A673 (cell line): Measurements from ENCODE around the gene KRT71. TPM values are rescaled to one million over a fixed set of nuclear protein-coding genes. Genes with fewer than 3 reads are reported as not detected.
"Not testable (repeated sequence)": the region's sequence is repeated elsewhere in the genome, so short reads cannot be mapped to it uniquely, and the experiment has no call there.

Source experiments
- BruUV-seq: library from RNA; stranded (reverse); fragments of 400-500 nt; replicated peaks from 2 replicates; lab custom pipeline; 2021; lab: Mats Ljungman, UMichigan
- CTCF ChIA-PET: fragments of 300-600 bp; sonication (Branson Sonifier 250); formaldehyde crosslinking; loops from one replicate; lab custom pipeline; 2022; ENCODE audit warnings: antibody characterized with exemption; lab: Charles Lee
- POLR2A ChIA-PET: fragments of 300-600 bp; sonication (Branson Sonifier 250); formaldehyde crosslinking; loops from one replicate; lab custom pipeline; 2022; ENCODE audit warnings: antibody characterized with exemption; ENCODE audit not compliant: low non-redundant PET; lab: Charles Lee
- DNase-seq: peaks from one replicate; pipeline ENCODE4 v3.0.0-alpha.2; 2015; ENCODE audit warnings: low spot score
- H3K27ac ChIP-seq: fragments of 200-600 bp; sonication (generic); 2 replicates; pipeline ENCODE4 v1.5.1; 2016; ENCODE audit warnings: mixed run types, low read depth, mild to moderate bottlenecking, mixed read lengths, antibody characterized with exemption, low read length; ENCODE audit not compliant: poor library complexity, severe bottlenecking
- H3K27me3 ChIP-seq: fragments of 200-600 bp; sonication (generic); replicated peaks from 2 replicates; pipeline ENCODE4 v1.6.1; 2017; ENCODE audit warnings: mixed run types, low read depth, mild to moderate bottlenecking, mixed read lengths, antibody characterized with exemption, low read length; ENCODE audit not compliant: insufficient read depth, poor library complexity
- H3K36me3 ChIP-seq: fragments of 200-600 bp; sonication (generic); 2 replicates; pipeline ENCODE4 v1.6.1; 2016; ENCODE audit warnings: mixed run types, mild to moderate bottlenecking, mixed read lengths, antibody characterized with exemption, low read length; ENCODE audit not compliant: insufficient read depth, poor library complexity, severe bottlenecking
- H3K4me1 ChIP-seq: fragments of 200-600 bp; sonication (generic); 2 replicates; pipeline ENCODE4 v1.6.1; 2017; ENCODE audit warnings: mixed run types, mild to moderate bottlenecking, mixed read lengths, antibody characterized with exemption, low read length; ENCODE audit not compliant: insufficient read depth, poor library complexity, severe bottlenecking
- H3K4me3 ChIP-seq: fragments of 200-600 bp; sonication (generic); 2 replicates; pipeline ENCODE4 v1.5.1; 2016; ENCODE audit warnings: low read depth, mixed run types, mild to moderate bottlenecking, mixed read lengths, low read length; ENCODE audit not compliant: poor library complexity, severe bottlenecking
- H3K9me3 ChIP-seq: fragments of 200-600 bp; sonication (generic); 2 replicates; pipeline ENCODE4 v1.6.1; 2016; ENCODE audit warnings: mixed run types, low read depth, mild to moderate bottlenecking, mixed read lengths, antibody characterized with exemption, low read length; ENCODE audit not compliant: poor library complexity, severe bottlenecking
- EZH2 ChIP-seq: fragments of 200-600 bp; sonication (generic); IDR thresholded peaks from 2 replicates; pipeline ENCODE4 v1.6.1; 2017; ENCODE audit warnings: borderline replicate concordance, low read depth, mild to moderate bottlenecking, mixed read lengths, antibody characterized with exemption, low read length; ENCODE audit not compliant: poor library complexity, severe bottlenecking
- intact Hi-C: fragments of 100-400 bp; cut with micrococcal nuclease; formaldehyde crosslinking; loops from one replicate; pipeline ENCODE4 v1.10.0; 2022; ENCODE audit not compliant: unreplicated experiment
- total RNA-seq: library from RNA; stranded (reverse); gene quantifications from 2 replicates; pipeline ENCODE4 v1.2.3, GENCODE V29; 2021
- TF ChIP-seq, protein P1 (sequence below): fragments of 300-800, 200-600 bp; sonication (generic); conservative IDR thresholded peaks from 2 replicates; pipeline ENCODE4 v1.5.1; 2017; ENCODE audit warnings: low read depth, mild to moderate bottlenecking, antibody characterized with exemption, low read length, moderate library complexity, mixed read lengths

The KRT71 gene
- total RNA-seq, 1 experiment from 2014 or later, result not detected

DNA sequence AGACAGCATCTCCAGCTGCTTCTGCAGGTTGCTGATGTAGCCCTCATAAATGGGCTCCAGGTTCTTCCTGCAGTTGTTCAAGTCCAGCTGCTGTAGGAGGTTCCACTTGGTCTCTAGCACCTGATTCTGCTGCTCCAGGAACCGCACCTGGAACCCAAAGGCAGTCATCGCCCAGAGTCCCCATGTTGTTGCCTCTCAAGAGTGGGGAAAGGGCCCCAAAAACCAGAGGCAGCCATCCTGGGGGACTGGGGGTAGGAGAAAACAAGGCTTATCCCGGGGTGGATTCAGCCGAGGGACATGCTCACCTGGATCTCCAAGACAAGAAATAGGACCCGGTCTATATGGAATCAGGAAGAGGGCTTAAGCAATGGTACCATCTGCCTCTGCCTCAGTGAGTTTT lies 46.0 kb upstream of the KRT71 start:
- ChIA-PET CTCF (no interaction called here), POLR2A (no interaction called here)
- Histone ChIP-seq H3K9me3 (no peaks in the 10 kb centered on the region), H3K27me3 (peaks cover 36% of the 10 kb centered on the region), H3K4me3 (no peak overlapping the region), H3K36me3 (no peaks in the 10 kb centered on the region), H3K27ac (no peak overlapping the region), H3K4me1 (no peaks in the 10 kb centered on the region)
- no peak for TF ChIP-seq EZH2
- TF ChIP-seq, protein P1, sequence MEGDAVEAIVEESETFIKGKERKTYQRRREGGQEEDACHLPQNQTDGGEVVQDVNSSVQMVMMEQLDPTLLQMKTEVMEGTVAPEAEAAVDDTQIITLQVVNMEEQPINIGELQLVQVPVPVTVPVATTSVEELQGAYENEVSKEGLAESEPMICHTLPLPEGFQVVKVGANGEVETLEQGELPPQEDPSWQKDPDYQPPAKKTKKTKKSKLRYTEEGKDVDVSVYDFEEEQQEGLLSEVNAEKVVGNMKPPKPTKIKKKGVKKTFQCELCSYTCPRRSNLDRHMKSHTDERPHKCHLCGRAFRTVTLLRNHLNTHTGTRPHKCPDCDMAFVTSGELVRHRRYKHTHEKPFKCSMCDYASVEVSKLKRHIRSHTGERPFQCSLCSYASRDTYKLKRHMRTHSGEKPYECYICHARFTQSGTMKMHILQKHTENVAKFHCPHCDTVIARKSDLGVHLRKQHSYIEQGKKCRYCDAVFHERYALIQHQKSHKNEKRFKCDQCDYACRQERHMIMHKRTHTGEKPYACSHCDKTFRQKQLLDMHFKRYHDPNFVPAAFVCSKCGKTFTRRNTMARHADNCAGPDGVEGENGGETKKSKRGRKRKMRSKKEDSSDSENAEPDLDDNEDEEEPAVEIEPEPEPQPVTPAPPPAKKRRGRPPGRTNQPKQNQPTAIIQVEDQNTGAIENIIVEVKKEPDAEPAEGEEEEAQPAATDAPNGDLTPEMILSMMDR, result no peak
- intact Hi-C loops, result no loop called here
- no TSS peak for BruUV-seq
- no peak for DNase-seq

DNA sequence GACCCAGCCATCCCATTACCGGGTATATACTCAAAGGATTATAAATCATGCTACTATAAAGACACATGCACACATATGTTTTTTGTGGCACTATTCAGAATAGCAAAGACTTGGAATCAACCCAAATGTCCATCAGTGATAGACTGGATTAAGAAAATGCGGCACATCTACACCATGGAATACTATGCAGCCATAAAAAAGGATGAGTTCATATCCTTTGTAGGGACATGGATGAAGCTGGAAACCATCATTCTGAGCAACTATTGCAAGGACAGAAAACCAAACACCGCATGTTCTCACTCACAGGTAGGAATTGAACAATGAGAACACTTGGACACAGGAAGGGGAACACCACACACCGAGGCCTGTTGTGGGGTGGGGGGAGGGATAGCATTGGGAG lies 41.3 kb upstream of the KRT71 start:
- CTCF ChIA-PET, H3K4me3 ChIP-seq, H3K27me3 ChIP-seq, BruUV-seq, H3K9me3 ChIP-seq, H3K36me3 ChIP-seq, DNase-seq, H3K27ac ChIP-seq, intact Hi-C loops, POLR2A ChIA-PET, H3K4me1 ChIP-seq: not testable (repeated sequence)

DNA sequence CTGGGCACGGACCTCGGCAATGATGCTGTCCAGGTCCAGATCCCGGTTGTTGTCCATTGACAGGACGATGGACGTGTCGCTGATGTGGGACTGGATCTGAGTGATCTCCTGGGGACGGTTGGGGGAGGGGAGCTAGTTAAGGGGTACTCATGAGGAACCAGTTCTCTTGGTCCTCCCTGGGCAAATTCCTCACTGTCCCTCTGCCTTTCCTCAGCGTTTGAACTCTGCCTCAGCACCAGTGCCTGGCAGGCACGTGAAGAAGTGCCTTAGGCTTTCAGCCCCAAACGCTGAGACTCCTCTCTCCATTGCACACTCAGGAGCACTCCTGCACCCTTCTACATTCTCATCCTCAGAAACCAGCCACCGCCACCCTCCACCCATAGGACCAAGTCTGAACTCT lies 38.6 kb upstream of the KRT71 start:
- TF ChIP-seq EZH2, result no peak
- TF ChIP-seq, protein P1, result no peak
- no TSS peak for BruUV-seq
- no peaks in the 10 kb centered on the region for H3K27me3 ChIP-seq
- H3K36me3 ChIP-seq, result no peaks in the 10 kb centered on the region
- H3K4me3 ChIP-seq, result no peak overlapping the region
- ChIA-PET CTCF (no interaction called here), POLR2A (no interaction called here)
- H3K9me3 ChIP-seq, result no peaks in the 10 kb centered on the region
- no peaks in the 10 kb centered on the region for H3K4me1 ChIP-seq
- no peak overlapping the region for H3K27ac ChIP-seq
- intact Hi-C loops, result no loop called here
- no peak for DNase-seq

DNA sequence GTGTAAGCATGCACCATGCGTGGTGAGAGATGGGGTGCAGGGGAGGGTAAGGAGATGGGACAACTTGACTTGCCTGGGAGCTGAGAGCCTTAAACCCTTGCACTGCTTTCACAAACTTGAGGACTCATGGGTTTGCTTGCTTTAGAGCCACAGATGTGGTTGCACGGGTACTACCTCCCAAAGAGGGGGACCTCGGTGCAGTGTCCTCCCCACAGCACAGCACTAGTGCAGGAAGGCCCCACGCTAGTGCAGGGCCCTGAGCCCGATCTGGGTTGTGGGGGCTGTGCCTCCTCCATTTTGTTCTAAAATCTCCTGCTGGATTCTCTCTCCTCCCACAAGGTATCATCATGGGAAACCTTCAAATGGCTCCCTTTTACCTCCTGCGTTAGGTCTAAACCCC lies 37.1 kb upstream of the KRT71 start:
- Histone ChIP-seq H3K4me3 (no peak overlapping the region), H3K9me3 (no peaks in the 10 kb centered on the region), H3K27me3 (no peaks in the 10 kb centered on the region), H3K36me3 (no peaks in the 10 kb centered on the region), H3K4me1 (no peaks in the 10 kb centered on the region), H3K27ac (no peak overlapping the region)
- POLR2A ChIA-PET, result no interaction called here
- DNase-seq, result no peak
- intact Hi-C loops, result no loop called here
- CTCF ChIA-PET, result interaction anchor here (1.9 kb wide), 1 partner anchor 281 kb away, joined by 5 read pairs; no protein-coding TSS in a partner anchor
- no TSS peak for BruUV-seq
- TF ChIP-seq, protein P1, result no peak
- TF ChIP-seq EZH2, result no peak
